ENCODE measurements around the gene TP73. TPM values are rescaled to one million over a fixed set of nuclear protein-coding genes. Genes with fewer than 3 reads are reported as not detected.

Gene TP73
- total RNA-seq, 1 experiment from 2014 or later = 2.5 TPM

- DNase-seq (ENCODE audit: low read depth) = no peak
These were observed 18.1 kb upstream of the TP73 start for GRCh38 chr1:3634059-3634800.

DNA sequence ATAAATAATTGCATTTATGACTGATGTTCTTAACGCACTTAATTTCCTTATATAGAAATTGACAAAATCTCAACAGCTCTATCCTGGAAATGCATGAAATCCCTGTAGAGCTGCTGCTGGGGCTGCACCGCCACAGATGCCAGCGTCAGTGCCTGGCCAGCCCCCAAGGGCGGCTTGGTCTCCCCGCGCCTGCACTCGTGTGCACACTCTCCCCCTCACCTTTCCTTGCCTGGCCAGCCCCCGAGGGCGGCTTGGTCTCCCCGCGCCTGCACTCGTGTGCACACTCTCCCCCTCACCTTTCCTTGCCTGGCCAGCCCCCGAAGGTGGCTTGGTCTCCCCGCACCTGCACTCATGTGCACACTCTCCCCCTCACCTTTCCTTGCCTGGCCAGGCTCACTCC lies 16.2 kb upstream of the TP73 start:
- DNase-seq (ENCODE audit: low read depth) = no peak

- DNase-seq (ENCODE audit: low read depth) = no peak
These were observed 15.8 kb upstream of the TP73 start for GRCh38 chr1:3636531-3636930.

GRCh38 chr1:3638027-3638426 lies 14.3 kb upstream of the TP73 start:
- no peak for DNase-seq (ENCODE audit: low read depth)

GRCh38 chr1:3638676-3639075 lies 13.6 kb upstream of the TP73 start:
- DNase-seq (ENCODE audit: low read depth) = no peak

GRCh38 chr1:3639397-3639911 lies 12.9 kb upstream of the TP73 start:
- DNase-seq (ENCODE audit: low read depth) = no peak

DNA sequence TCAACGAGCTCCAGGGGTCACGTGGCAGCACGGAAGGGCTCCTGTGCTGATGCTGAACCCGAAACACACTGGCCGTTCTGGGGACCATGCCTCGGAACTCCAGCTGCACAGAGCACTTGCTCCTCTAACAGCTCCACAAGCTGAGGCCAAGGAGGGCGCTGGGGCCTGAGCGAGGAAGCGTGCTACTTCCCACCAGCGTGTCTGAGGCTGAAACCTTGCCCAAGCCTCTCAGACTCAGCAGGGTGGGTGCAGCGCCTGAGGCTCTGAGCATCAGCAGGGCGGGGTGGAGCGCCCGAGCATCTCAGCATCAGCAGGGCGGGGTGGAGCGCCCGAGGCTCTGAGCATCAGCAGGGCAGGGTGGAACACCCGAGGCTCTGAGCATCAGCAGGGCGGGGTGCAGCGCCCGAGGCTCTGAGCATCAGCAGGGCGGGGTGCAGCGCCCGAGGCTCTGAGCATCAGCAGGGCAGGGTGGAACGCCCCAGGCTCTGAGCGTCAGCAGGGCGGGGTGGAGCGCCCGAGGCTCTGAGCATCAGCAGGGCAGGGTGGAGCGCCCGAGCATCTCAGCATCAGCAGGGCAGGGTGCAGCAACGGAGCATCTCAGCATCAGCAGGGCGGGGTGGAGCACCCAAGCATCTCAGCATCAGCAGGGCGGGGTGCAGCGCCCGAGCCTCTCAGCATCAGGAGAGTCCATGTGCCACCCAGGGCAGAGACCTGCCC lies 12.0 kb upstream of the TP73 start:
- DNase-seq (ENCODE audit: low read depth) = no peak

GRCh38 chr1:3641046-3641760 lies 11.1 kb upstream of the TP73 start:
- DNase-seq (ENCODE audit: low read depth) = no peak

DNA sequence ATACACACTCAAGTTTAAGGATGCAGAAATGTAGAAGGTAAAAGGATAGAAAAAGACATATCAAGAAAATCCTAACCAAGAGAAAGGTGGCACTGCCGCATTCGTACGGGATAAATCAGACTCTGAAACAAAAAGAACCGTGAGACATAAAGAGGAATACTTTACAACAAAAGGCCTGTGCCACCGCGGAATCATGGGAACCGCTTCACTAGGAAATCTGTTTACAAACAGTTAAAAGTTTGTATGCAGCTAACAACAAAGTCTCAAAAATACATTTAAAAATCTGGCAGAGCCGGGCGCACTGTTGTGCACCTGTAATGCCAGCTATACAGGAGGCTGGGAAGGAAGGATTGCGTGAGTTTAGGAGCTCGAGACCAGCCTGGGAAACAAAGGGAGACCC lies 10.5 kb upstream of the TP73 start:
- DNase-seq (ENCODE audit: low read depth) = no peak

DNA sequence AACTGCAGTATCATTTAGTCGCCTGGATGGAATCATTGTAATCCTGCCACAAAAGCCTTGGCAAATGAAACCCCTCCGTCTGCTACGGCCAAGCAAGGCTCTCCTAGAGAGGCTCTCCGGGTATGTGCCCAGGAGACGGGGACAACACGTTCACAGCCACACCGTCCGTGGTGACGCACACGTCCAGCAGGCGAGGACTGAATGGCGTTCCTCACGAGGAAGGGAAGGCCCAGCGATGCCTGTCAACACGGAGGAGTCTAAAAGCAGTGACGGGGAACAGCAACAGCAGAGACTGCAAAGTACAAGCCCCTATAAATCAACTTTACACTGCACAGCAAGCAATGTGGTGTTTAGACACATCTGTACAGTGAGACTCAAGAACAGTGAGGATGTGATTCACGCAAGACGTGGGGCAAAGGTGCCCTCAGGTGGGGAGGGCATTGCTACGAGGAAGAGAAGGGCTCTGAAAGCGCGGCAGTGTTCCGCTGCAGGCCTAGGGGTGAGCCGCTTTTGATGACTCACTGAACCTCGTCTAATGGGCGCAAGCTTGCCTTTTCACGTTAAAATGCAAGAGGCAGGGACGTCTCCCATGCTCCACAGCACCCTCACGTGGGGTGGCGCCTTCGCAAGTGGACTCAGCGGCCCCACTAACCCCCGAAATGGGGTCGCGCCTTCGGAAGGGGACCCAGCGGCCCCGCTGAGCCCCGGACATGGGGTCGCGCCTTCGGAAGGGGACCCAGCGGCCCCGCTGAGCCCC lies 9.2 kb upstream of the TP73 start:
- no peak for DNase-seq (ENCODE audit: low read depth)

GRCh38 chr1:3644273-3644672 lies 8.0 kb upstream of the TP73 start:
- DNase-seq (ENCODE audit: low read depth) = no peak

DNA sequence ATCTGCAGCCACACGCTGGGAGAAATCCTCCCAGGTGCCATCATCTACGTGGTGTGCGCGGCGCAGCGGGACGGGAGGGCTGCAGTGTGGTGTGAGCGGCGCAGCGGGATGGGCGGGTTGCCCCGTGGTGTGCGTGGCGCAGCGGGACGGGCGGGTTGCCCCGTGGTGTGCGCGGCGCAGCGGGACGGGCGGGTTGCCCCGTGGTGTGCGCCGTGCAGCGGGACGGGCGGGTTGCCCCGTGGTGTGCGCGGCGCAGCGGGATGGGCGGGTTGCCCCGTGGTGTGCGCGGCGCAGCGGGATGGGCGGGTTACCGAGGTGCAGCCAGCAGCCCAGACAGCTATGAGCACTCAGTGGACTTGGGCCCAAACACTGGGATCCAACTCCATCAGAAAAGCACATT lies 7.1 kb upstream of the TP73 start:
- no peak for DNase-seq (ENCODE audit: low read depth)

DNA sequence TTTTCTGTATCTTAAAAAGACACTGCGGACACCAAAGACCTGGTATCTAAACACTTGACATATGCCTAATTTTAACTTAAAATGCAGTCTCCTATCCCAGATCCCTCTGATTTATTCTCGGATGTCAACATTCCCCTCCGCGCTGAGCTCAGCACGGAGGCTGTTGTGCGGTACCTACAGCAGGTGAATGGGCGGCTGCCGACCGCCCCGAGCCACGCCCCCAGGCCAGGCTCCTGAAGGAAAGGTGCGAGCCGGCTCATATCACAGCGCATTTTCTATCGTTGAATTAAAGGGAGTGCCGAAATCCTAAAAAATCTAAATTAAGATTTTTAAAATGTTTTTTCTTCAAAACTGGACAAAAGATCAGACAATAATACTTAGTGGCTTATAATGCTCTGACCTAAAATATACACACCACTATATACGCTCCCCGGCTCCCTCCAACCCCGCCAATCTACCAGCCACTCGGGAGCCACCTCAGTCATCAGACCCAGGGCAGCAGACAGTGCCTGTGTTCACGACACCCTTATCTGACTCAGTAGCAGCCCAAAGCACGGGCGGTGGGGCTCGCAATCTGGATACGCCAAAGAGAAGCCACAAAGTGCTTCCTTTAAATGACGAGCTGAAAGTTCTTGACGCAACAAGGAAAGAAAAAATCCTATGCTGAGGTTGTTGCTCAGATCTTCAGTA lies 6.5 kb upstream of the TP73 start:
- no peak for DNase-seq (ENCODE audit: low read depth)

DNA sequence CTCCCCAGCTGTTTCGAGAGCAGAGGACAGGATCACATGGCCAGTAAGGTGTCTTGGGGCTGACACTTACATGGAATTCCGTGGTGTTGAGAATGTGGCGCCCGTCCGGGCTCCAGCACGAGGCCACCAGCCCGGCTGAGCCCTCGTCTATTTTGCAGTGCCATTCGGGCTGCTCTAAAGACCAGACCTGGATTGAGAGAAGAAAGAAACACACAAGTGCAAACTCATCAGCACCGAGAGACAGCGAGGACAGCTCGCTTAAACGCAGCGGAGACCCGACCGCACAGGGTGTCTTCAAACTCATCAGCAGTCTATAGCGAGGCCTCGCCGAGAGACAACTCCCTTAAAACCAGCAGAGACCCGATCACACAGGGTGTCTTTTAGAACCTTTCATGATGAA lies 5.7 kb upstream of the TP73 start:
- DNase-seq (ENCODE audit: low read depth) = no peak

- DNase-seq (ENCODE audit: low read depth) = peak; percentile 95
These were observed 2.7 kb upstream of the TP73 start, which contains the start of gene WRAP73 for GRCh38 chr1:3649342-3650247. Gene WRAP73 (minus strand): TSS chr1:3650103. CDS start chr1:3649999, 104 bp downstream.

- DNase-seq (ENCODE audit: low read depth) = no peak
These were observed 1.9 kb upstream of the TP73 start for GRCh38 chr1:3650248-3651025.

GRCh38 chr1:3651026-3651929 lies 1.0 kb upstream of the TP73 start:
- DNase-seq (ENCODE audit: low read depth) = peak; percentile 41

All from Daoy (cell line).